GM19467 (cell line): ENCODE data around the gene TTLL3.
"Not testable (repeated sequence)": the region's sequence is repeated elsewhere in the genome, so short reads cannot be mapped to it uniquely, and the experiment has no call there.

Experiments used
- ATAC-seq: cut with Tn5 transposase; IDR thresholded peaks from one replicate; pipeline ENCODE4 v1.9.1; 2021; ENCODE audit warnings: mild to moderate bottlenecking, moderate library complexity; ENCODE audit not compliant: unreplicated experiment

TTLL3 gene

DNA sequence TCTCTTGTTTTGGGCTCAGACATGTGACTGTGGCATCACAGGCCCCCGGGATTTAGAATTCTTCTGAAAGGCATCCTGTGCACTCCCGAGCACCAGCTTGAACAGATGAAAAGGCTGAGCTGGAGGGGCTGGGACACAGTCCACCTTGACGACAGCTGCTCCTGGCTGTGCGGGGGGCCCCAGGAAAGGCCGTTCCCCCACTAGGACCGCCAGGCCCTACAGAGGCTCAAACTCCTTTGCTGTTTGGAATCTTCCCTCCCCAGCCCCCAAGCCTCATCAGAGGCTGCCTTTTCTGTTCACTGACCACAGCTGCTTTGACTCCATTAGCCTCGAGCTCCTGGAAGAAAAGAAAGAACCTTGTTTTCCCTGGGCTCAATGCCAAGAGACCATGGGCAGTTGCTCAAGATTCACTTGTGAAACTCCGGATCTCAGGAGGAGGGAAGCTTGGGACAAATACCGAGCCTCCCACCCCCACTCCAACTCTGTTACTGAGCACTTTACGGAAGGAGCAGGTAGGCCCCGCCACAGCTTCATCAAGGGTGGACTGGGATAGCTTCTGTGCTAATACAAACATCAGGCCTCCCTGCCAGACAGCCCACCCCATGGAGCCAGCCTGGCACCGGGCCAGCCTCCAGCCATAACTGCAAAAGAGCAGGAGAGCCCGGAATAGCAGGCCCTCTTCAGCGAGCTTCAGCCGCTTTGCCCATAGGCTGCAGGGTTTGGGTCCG, 54.3 kb downstream of the TTLL3 start:
- no peak for ATAC-seq

DNA sequence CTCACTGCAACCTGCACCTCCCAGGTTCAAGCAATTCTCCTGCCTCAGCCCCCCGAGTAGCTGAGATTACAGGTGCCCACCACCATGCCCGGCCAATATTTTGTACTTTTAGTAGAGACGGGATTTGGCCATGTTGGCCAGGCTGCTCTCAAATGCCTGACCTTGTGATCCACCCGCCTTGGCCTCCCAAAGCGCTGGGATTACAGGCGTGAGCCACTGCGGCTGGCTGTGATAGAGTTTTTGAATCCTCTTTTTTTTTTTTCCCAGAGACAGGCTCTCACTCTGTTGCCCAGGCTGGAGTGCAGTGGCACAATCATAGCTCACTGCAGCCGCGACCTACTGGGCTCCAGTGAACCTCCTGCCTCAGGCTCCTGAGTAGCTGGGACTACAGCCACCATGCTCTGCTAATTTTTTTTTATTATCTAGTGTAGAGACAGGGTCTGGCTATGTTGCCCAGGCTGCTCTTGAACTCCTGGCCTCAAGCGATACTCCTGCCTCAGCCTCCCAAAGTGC, 55.1 kb downstream of the TTLL3 start:
- not testable (repeated sequence) for ATAC-seq

DNA sequence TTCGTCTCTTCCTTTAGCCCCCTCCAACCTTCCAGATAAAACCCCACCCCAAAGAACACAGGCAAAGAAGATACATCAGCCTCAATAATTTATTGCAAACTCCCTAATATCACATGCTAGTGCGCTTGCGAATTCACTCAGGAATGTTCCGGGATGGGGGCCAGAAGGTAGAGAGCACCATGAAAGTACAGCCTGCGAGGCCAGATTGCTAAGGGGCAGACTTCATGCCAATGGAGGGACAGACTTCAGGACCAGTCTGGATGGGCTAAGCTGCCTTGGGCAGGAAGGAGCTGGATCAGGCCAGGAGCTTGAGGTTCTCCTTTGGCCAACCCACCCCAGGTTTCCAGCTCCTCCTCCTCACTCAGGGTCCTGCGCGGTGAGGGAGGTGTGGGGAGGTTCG, 56.6 kb downstream of the TTLL3 start:
- no peak for ATAC-seq

DNA sequence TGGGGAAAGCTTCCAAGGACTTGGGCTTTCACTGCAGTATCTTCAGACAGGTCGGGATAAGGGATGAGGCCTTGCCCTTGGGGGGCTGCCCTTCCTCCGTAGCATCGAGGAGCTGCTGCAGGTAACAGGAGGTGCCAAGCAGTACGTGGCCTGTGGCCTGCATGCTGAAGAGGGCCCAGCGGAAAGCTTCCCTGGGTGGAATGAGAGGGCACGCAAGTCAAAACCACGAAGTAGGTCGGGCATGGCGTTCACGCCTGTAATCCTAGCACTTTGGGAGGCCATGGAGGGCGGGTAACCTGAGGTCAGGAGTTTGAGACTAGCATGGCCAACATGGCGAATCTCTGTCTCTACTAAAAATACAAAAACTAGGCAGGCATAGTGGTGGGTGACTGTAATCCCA, 57.0 kb downstream of the TTLL3 start:
- ATAC-seq = no peak

DNA sequence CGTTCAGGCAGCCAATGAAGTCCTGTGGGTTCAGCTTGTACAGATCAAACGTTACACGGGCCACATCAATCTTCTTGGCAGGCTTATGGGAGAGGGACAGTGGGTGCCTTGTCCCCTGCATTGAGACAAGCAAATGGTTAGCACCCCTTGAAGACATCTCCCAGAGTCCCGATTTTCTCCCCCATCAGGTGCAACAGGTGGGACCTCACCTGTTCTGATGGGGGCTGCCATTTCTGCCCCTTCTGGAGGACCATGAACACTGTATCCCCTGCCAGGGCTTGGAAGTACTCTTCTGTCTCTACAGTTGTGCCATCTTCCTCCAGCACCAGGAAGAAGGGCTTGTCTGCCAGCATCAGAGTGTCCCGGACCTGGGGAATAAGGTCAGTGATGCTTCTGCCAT, 59.9 kb downstream of the TTLL3 start:
- ATAC-seq = no peak

DNA sequence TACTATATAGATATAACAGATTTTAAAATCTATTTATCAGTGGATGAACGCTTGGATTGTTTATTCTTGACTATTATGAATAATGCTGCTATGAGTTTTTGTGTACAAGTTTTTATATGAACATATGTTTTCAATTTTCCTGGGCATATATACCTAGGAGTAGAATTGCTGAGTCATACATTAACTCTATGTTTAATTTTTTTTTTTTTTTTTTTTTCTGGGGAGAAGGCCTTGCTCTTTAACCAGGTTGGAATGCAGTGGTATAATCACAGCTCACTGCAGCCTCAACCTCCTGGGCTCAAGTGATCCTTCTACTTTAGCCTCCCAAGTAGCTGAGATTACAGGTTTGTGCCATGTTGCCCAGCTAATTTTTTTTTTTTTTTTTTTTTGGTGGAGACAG, 60.9 kb downstream of the TTLL3 start:
- no peak for ATAC-seq

DNA sequence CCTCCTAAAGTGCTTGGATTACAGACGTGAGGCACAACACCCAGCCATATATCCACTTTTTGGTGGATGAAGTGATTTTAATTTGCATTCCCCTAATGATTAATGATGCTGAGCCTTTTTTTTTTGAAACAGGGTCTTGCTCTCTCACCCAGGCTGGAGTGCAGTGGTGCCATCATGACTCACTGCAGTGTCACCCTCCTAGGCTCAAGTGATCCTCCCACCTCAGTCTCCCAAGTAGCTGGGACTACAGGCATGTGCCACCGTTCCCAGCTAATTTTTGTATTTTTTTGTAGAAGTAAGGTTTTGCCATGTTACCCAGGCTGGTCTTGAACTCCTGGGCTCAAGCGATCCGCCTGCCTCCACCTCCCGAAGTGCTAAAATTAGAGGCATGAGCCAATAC, 62.0 kb downstream of the TTLL3 start:
- ATAC-seq = not testable (repeated sequence)

DNA sequence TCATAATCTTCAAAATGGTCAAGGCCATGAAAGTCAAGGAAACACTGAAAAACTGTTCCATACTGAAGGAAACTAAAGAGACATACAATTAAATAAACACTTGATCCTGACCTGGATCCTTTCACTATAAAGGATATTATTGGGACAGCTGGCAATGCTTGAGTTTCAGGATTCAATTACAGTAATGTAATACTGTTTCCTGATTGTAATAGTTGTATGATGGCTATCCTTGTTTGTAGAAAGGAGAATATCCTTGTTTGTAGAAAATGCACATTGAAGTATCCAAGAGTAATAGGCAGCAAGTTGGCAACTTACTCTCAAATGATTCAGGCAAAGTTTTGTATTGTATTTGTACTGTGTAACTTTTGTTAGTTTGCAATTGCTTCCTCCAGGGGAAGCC, 65.4 kb downstream of the TTLL3 start:
- ATAC-seq = no peak

DNA sequence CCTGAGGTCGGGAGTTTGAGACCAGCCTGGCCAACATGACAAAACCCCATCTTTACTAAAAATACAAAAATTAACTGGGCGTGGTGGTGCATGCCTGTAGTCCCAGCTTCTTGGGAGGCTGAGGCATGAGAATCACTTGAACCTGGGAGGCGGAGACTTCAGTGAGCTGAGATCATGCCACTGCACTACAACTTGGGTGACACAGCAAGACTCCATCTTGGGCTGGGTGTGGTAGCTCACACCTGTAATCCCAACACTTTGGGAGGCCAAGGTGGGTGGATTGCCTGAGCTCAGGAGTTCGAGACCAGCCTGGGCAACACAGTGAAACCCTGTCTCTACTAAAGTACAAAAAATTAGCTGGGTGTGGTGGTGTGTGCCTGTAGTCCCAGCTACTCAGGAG, 66.2 kb downstream of the TTLL3 start:
- not testable (repeated sequence) for ATAC-seq

DNA sequence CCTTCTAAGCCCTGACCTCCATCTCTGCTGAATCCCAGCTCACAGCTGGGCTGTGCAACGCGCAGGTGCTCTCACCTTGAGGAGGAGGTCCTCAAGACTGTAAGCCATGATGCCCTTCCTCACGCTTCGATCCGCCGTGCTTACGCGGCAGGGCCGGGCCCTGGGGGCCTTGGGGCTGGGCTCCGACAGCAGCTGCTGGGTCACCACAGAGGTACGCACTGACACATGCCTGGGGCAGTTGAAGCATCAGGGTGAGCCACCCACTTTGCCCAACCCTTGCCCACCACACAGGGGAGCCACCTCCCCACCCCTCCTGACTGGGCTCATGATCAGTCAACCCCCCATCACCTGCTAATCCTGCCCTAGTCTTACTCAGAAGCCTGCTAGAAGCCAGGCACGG, 66.9 kb downstream of the TTLL3 start:
- ATAC-seq = no peak

DNA sequence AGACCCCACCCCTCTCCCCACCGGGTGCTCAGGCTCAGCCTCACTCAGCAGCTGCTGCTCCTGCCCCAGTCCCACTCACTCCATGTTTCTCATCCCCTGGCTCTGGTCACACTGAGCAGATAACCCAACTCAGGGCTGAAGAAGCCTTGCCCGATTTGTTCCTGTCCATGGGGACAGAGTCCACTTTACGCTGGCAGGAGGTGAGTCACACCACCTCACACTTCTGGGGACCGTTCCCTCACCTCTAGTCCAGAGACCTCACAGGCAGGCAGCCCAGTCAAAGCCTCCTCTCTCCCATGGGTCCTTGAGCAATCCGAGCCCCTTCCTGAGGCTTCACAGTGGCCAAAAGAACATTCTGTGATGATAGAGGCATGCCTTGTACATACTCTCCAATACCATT, 68.6 kb downstream of the TTLL3 start:
- no peak for ATAC-seq

DNA sequence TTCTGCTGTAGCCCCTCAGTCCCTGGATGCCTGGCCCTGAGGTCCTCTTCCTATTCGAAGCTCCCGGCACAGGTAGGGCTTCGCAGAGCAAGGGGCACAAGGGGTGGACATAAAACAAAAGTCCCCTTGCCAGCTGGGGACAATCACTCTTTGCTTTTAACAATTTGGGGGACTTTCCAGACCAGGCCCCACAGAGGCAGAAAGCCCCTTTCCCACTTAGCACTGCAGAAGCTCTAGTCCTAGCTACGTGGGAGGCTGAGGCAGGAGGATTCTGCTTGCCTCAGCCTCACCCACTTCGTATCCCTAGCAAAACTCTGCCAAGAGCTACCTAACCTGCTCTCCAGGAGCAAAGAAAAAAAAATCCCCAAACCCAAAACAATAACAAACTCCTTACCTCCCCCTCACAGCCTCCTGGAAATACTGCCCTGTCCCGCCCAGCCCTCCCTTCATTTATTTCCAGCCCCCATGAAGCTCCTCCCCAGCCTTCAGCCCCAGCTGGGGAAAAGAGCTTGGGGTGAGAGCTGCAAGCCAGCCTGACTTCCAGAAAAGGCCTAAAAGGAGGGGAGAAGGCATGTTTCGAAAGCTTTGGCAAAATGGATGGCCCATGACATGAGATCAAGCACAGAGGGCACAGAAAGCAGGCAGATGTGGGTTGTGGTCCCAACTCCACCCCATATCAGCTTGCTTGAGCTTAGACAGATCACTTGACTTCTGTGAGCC, 69.9 kb downstream of the TTLL3 start, which contains the start of gene CIDEC:
Gene CIDEC (minus strand): TSS at position 424 of the 720 bp plus-strand sequence. CDS start 1,767 bp downstream, outside the sequence.
- ATAC-seq = no peak

DNA sequence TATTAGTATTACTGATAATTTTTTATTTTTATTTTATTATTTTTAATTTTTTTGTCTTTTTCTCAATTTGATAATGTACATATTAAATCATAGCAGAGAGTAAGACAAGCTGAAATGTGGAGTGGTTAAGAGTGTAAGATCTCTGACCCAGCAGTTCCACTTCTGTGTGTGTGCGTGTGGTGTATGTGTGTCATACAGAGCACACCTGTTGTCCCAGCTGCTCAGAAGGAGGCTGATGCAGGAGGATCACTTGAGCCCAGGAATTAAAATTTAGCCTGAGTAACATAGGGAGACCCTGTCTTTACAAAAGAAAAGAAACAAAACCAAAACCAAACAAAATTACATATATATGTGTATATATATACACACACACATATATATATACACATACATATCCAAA, 71.4 kb downstream of the TTLL3 start:
- ATAC-seq = no peak

DNA sequence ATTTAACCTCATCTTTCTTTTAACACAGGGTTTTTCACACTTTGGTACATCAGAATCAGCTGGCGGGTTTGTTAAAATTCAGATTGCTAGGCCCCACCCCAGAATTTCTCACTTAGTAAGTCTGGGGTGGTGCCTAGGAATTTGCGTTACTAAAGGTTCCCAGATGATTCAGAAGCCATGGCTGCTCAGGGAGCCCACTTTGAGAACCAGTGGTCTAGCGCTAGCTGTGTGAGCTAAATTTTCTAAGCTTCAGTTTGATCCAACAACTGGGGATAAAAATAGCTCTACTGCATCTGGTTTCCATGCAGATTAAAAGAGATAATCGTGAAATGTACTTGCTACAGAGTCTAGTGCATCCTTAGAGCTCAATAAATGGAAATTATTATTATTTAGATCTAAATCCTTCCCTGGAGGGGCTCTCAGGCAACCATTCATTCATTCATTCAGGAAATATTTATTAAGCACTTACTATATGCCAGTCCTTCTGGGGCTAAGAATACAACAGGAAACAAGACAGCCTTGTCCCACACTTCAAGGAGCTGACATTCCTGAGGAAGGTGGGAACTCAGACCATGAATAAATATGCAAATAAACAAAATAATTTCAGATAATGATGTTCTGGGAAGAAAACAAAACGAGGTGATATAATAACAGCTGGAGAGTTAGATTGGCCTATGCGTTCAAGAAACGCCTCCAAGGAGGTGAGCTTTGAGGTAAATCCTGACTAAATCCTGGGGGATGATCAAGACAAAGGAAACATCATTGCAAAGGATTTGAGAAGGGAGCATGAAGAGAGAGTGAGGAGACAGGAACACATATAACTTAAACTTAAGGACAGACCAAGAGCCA, 73.9 kb downstream of the TTLL3 start:
- ATAC-seq = no peak

DNA sequence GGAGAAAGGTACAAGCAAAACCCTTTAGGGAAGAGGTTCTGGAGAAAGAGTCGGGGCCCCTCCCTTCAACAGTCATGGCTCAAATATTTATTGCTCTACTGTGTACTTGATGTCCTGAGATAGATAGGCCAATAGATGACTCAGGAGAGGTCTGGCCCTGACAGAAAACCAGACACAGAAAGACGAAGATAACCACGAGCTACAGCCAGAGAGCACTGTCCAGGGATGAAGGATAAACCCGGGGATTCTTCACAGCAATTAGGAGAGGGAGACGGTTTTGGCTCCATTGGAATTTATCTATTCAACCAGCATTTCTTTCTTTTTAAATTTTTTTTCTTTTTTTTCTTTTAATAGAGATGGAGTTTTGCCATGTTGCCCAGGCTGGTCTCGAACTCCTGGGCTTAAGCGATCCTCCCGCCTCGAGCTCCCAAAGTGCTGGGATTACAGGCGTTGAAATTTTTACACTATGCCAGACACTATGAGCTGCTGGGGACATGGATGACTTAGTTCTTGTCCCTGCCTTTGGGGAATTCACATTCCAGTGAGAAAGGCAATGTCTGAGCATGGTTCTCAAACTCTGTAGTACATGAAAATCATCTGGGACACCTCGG, 74.6 kb downstream of the TTLL3 start:
- no peak for ATAC-seq
